NCI-H1436 (cell line): ENCODE measurements around the gene ARHGEF28.

Experiments
- DNase-seq: peaks from one replicate; lab custom pipeline; 2025; lab: John Stamatoyannopoulos, UW

Gene ARHGEF28

DNA sequence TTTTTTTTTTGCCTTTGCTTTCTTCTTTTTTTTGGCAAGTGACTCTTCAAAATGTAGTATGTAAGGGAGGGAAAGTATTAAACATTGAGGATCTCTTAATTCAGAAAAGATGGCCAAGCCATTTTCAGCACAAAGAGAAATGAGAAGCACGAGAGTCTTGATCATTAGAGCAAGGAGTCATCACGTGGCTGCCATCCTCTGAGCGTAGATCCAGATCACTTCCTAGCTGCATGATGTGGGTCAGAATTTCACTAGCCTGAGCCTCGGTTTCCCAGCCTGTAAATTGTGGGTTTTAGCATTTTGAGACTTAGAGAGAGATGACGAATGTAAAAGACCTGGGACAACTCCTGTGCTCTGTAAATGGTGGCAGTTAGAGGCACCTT is 312.9 kb downstream of the ARHGEF28 start:
- DNase-seq = no peak

DNA sequence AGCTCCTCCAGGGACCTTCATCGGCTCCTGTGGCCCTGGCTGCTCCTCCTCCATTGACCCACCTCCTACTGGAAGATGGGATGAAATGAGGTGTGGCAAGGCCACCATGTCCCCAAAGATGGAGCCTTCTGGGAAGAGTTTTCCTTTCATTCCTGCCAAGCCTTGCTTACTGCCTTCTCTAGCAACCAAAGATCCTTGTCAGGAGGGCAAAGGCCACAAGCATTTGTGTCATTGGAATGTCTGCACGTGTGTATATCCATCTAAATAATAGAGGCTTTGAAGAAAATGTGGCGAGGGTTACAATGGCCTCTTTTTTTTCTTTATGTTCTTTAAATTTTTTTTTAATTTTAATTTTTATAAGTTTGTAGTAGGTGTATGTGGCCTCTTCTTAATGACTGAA is 313.6 kb downstream of the ARHGEF28 start:
- DNase-seq = no peak

DNA sequence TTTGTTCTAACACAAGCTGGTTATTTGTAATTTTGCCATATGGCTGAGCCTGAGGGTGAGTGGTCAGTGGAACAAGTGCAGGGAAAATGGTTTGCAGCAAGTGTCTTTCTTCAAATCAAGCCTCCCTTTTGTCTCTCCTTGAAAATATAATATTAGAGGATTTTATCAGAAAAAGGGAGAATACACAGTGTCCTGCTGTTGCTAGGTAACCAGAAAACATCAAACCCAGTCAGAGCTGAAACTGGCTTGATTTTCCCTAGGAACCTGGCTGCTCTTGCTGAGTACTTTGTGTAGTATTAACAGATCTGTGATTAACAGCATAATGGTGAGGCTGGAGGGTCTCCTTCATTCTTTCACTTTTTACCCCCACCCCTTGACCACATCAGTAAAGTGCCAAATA is 314.0 kb downstream of the ARHGEF28 start:
- DNase-seq = no peak

DNA sequence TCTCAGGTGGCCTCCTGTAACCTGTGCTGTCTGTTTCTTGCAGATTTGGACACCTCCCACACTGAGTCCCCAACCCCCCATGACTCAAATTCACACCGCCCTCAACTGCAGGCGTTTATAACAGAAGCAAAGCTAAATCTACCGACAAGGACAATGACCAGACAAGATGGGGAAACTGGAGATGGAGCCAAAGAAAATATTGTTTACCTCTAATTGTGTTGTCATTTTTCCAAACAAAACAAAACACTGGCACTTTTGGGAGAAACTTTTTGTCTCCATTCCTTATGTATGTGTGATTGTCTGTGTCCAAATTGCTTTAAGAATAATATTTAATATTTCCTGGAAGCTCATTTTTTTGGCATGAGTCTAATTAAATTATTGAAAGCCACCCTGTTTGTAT is 314.8 kb downstream of the ARHGEF28 start:
- no peak for DNase-seq

DNA sequence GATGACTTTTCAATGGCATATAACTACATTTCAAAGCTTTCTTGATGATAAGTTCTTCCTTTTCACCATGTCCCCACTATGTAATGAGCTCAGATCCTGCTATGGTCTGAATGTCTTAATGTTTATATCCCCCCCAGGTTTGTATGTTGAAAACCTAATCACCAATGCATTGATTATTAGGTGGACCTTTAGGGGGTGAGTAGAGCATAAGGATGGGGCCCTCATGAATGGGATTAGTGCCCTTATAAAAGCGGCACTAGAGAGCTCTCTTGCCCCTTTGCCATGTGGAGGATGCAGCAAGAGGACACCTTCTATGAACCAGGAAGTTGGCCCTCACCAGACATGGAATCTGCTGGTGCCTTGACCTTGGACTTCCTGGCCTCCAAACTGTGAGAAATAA is 316.8 kb downstream of the ARHGEF28 start:
- no peak for DNase-seq

DNA sequence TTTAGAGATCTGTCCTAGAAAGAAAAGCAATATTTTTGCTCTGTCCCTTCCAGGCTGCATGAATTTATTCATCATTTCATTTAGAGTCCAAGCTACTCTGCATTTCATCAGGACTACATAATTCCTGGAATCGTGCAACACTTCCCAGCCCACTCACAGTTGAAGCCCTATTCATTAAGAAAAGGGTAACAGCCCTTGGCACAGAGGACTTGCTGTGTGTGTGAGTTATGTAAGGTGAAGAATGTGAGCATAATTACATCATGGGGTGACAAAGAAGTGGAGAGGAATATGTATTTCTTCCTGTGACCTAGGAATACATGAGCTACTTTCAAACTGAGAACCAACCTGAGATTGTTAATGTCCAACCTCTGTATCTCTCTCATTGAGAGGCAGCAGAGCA is 317.4 kb downstream of the ARHGEF28 start:
- no peak for DNase-seq

DNA sequence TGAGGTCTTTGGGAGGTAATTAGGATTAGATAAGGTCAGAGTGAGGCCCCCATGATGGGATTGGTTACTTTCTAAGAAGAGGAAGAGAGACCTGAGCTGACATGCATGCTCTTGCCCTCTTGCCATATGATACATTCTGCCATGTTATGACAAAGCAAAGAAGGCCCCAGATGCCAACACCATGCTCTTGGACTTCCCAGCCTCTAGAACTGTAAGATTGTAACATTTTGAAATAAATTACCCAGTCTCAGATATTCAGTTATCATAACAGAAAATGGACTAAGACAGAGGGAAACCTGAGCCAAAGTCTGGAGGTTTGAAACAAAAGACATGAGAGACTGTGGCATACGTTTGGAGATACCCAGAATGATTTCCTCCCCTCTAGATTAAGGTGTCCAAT is 318.6 kb downstream of the ARHGEF28 start:
- DNase-seq = no peak

DNA sequence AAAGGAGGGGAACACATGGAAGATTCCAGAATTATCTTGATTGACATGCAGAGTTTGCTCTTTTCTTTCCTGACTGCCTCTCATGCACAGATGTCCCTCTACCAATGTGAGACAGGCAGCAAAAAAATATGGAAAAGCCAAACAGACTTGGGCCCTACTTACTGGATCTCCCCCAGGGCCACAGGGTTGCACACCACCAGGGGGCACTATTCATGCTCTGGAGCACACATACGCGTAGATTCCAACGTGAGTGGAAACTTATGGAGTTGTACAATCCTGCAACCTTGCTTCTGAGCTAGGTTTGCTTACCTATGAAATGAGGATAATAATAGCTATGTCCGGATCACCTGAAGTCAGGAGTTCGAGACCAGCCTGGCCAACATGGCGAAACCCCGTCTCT is 319.5 kb downstream of the ARHGEF28 start:
- DNase-seq = no peak

DNA sequence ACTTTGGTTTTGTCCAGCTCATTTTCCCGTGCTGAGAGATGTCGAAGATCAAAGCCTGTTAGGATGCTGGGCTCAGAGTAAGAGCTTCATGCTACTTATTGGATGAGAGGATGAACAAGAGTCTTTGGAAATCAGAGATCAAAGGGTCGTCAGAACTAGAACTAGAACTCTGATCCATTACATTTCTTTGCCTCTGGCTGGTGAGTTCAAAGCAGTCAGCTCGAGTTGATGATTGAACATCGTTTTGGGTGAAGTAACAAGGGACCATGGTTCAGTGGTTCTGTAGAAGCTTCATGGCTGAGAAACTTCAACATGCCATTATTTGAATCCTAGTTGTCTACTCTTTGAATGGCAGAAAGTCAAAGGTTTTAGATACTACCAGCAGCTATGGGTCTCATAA is 320.3 kb downstream of the ARHGEF28 start:
- DNase-seq = no peak

DNA sequence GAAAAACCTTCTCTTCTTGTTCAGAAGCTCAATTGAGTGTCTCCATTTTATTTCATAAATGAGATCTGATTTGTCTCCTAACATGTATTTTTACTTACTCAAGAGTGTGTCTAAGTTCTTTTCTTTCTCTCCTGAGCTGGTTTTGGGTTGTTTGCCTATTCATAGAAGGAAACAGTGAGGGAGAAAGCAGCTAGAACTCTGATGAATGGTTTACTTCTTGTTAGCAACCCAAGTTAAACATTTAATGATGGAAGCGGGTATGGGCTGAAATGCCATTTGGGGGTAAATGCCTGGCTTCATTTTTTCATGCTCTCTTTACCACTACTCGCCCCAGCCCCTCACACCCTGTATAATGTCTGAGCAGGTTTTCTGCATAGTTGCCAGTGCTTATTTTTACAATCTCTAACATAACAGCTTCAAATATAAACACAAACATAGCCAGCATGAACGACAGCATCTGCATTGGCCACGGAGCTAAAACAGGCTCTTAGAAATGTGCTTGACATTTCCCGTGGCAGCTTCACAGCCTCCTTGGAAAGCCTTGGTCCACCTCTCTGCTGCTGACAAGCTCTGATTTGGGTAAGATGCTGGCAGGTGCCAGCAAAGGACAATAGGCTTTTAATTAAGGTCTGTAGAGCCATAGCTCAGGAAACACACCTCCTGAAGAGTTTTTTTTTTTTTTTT is 321.1 kb downstream of the ARHGEF28 start:
- peak; percentile 25 for DNase-seq

DNA sequence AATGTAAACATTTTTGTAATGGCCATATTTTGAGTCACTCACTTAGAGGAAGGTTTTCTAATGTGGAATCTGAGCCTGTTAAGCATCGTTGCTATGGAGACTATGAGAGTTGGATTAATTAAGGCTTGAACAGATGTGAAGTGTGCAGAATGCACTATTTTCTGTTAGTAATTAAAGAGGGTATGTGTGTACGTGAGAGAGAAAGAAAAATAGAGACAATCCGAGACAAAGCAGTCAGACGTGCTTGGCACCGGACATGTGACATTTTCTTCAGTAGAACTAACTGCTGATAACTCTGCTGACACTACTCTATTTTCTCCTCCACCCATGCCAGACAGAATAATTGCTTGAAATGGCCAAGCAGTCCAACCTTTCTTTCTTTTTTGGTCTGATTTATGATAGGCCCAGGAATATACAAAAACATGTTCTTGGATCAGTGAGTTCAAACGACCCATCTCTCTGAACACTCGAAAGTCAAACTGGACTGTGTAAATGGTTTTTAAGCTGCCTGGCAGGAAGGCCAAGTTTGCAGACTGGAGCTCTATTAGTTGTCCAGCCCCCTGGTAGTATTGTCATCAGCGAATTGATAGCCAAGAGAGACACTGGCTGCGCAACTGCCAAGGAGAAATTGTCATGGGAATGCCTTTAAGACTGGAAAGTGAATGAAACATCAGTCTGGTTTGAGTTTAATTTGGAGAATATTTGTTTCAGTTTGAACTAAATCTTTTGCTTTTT is 322.1 kb downstream of the ARHGEF28 start:
- peak; percentile 61 for DNase-seq

DNA sequence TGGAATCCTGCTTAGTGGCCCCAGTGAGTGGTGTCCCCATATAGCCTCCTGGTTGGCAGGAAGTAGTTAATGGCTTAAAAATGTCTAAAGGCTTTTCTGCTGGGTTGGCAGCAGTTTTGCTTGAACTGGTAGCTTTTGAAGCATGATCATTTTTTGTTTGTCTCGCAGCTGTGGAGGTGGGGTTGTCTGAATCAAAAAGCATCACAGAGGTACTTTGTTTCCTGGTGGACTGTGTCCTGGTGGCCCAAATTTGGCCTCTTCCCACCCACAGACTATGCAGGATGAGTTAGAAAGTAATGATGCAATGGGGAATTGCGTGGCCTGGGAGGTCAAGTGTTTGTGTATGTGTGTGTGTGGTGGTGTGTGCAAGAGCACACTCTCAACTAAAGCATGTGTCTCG is 322.7 kb downstream of the ARHGEF28 start:
- DNase-seq = no peak

DNA sequence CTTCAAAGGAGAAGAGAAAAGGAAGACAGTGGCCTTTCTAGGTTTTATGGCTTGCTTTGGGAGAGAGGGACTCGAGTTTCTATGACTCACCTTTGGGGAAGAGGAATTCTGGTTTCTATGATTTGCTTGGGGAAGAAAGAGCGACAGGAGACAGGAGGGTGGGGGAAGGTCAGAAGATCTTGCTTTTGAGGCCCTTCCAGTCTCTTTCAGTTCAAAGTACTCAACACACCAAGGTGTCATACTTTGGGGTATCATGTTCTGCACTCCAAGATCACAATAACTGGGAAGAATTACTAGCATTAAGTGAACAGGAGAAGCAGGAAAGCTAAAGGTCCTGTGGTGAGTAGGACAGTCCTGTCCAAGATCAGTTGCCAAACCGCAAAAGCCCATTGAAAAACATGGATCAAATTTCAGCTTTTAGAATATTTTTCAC is 324.5 kb downstream of the ARHGEF28 start:
- no peak for DNase-seq

DNA sequence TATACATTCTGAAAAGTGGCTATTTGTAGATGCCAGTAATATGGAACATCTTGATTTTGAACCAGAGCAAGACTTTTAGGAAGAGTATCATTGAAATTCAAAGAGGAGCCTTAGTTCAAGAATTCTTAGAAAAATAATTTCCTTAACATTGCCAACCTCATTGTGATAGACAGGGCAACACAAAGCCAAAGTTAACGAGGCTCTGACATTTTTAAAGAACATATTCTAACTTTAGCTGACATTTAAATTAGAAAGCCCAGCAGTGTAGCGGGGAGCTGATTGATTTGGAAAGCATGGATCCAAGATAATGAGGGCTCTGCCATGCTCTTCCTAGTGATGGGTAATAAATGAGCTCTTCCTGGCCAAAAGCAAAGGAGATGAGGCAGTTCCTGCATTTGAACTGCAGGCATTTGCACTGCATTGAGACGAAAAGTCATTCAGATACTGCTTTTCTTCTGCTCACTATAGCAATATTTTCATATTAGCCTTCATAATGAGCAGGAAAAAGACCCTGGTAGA is 325.0 kb downstream of the ARHGEF28 start:
- DNase-seq = no peak

DNA sequence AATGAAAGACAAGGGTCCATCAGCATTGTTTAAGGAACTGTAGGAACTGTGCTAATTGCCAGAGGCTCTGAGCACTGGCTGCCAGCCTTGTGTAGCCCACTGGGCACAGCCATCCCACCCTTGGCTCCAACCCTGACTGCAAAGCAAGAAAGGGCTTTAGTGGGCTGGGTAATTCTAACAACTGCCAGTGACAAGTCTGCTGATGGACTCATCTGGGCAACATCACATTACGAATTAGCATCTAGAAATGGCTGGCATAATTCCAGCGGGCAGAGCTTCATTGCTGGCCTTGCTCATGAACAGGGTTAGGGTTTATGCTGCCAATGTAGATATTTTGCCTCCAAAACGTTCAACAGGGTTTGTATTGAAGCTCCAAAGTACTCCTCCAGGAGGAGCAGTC is 326.9 kb downstream of the ARHGEF28 start:
- DNase-seq = no peak

DNA sequence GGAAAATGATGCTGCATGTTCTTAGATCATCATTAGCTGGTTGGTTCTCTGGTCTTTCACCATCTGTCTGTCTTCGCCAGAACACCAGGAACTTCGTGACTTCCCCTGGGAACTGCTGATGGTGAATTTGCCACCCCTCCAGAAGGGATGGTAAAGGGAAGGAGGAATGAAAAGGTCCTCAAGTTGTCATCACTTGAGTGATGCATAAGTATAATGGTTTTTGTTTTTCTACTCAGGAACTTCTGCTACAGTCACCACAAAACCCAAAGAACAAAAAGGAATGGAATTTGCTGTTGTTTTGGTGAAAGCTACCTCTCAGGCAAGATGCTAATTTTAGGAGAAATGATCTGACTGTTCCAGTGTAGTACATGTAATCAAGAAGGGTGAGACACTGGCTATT is 328.4 kb downstream of the ARHGEF28 start:
- DNase-seq = no peak

DNA sequence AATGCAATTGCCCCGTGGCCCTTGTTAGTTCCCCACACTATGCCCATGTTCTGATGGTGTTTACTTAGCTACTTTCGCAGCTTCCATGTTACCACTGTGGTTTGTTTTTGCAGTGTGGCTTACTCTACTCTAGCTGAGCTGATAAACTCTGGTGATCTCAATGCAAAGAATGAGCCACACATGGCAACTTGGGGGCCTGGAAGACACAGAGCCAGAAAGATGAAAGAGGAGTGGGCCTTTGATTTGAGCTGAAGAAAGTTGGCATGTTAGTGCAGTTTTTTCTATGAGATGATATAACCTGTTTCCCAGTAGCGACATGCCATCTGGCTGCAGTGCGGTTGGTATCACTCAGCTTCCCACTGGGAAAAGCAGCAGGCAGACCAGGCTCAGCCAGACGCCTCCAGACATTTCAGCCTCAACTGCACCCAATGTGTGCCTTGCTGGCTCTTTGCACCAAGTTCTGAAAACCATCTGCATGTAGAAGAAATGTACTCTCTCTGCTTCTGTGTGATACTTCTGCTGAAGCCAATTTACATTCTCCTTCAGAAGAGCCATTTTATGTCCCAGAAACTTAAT is 329.4 kb downstream of the ARHGEF28 start:
- DNase-seq = no peak

DNA sequence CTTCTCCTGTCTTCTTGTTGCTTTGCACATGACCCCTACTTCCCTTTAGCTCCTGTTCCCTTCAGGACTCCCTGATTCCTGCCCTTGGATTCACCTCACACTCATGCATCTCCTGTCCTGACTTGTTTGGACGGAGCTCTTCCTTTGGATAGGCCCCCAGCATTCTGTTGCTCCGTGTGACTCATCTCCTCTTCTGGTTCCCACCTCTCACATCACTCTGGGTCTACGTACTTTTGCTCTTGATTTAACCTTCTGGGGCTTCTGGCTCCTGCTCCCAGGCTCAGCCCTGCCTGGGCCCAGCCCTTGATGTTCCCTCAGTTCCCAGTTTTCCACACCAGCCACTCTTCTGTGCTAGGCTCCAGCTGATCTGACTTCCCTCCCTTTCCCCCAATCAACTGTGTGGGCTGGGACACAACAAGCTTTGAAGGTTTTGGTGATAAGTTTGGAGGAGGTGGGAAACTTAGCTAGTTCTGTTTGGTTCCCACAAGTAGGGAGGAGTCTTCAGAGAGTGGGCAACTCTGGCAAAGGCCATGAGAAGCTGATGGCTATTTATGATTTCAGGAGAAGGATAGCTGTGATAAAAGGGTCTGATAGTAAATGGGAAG is 331.5 kb downstream of the ARHGEF28 start:
- DNase-seq = no peak

DNA sequence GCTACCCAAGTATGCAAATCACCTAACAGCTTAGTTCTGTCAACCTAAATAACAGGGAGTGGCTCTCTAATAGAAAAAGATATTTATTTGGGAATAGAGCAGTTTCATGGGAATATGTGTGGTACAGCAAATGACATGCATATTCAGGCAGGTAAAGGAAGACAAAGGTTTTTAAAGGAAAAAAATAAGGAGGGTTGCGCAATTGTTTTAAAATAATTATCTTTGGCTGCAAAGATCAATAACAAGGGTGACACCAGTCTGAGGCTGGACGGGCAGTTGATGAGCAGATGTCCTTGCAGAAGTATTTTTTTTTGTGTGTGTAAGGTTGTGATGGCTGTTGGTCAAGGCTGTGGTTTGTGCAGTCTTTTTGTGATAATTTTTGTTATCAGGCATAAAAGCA is 332.0 kb downstream of the ARHGEF28 start:
- no peak for DNase-seq

DNA sequence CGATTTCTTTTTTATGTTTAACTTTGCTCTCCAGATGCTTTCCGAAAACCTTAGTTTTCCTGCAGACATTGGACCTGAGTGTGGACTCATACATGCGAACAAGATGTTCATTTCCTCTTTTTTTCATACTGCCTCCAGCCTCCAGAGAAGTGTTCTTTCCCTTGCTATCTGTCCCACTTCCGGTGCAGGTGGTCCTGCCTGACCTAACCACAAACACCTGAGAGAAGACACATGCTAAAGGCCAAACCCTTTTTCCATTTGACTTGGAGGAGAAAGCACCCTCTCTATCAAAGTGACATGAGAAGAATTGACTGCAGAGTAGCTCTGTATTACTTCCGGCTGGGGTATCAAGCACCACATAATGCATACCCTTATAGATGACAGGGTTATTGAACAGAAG is 334.0 kb downstream of the ARHGEF28 start:
- DNase-seq = peak; percentile 54

DNA sequence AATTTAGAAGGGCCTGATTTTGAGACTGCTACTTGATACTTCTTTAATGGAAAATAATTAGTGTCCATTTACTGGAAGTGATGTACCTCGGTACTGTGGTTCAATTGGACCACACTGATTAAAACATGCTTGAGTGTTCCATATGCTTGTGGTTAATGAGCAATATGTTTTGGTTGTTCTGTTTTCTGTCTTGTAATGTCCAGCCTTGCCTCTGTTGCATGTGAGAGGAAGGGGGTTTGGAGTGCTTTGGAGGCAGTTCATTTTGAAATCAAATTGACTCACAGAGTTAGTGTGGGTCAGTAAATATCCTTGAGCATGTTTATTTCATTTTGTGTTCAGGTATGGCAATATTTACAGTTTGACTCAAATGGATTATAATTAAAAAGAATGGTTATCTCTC is 334.4 kb downstream of the ARHGEF28 start:
- no peak for DNase-seq

DNA sequence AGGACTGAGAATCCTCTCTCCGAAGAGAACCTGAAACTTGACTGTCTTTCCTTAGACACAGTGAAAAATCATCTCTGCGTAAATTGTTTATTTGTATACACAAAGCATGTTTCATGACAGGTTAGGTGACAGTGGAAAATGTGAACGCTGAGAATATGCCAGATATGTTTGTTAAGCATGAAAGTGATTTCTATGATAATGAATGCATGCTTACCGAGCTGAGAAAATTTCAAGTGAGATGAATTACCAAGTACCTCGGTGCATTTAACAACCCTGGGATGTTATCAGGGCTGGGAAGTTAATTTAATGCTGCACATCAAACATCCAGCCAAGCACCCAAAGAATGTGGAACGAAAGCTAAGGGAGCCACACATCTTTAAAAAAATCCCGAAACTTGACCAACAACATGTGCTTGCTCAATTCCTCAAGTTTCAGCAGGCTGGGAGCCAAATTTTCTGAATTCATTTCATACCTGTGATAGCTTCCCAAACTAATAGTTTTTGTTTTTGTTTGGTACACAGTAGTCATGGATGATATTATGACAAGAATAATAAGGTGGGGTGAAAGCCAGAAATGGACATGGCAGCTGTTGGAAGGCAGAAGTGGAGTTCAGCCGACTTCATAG is 336.9 kb downstream of the ARHGEF28 start:
- no peak for DNase-seq
